Caco-2 (cell line): ENCODE measurements around the gene USP34. TPM values are rescaled to one million over a fixed set of nuclear protein-coding genes. Genes with fewer than 3 reads are reported as not detected.
"Not testable (repeated sequence)": the region's sequence is repeated elsewhere in the genome, so short reads cannot be mapped to it uniquely, and the experiment has no call there.

Experiments
- BruUV-seq: library from RNA; stranded (reverse); fragments of 400-500 nt; replicated peaks from 2 replicates; lab custom pipeline; 2021; lab: Mats Ljungman, UMichigan
- CTCF ChIA-PET: fragments of 300-600 bp; sonication (Branson Sonifier 250); formaldehyde crosslinking; loops from one replicate; lab custom pipeline; 2022; ENCODE audit warnings: antibody characterized with exemption; lab: Charles Lee
- POLR2A ChIA-PET: fragments of 300-600 bp; sonication (Branson Sonifier 250); formaldehyde crosslinking; loops from one replicate; lab custom pipeline; 2022; ENCODE audit warnings: antibody characterized with exemption; lab: Charles Lee
- DNase-seq, 2 experiments: peaks; one replicate each; pipeline versions ENCODE4 v3.0.0 to v3.0.0-alpha.2; 2020 to 2022
- H3K27me3 ChIP-seq: replicated peaks from 2 replicates; pipeline ENCODE4 v1.6.0; 2011; ENCODE audit warnings: low read length; ENCODE audit not compliant: control insufficient read depth, insufficient read depth
- H3K36me3 ChIP-seq: 2 replicates; pipeline ENCODE4 v1.5.1; 2011; ENCODE audit warnings: low read length; ENCODE audit not compliant: control insufficient read depth, insufficient read depth
- H3K4me1 ChIP-seq: fragments of 250-450 bp; sonication (Bioruptor Pico); 2 replicates; pipeline ENCODE4 v1.5.1; 2020; ENCODE audit warnings: mild to moderate bottlenecking
- H3K4me3 ChIP-seq: 2 replicates; pipeline ENCODE4 v1.5.1; 2011; ENCODE audit warnings: low read depth, mild to moderate bottlenecking, control low read depth, low read length
- H3K9me3 ChIP-seq: fragments of 250-450 bp; sonication (Bioruptor Pico); 2 replicates; pipeline ENCODE4 v1.5.1; 2020; ENCODE audit warnings: mild to moderate bottlenecking, moderate library complexity
- H3K27ac Mint-ChIP-seq: one replicate; pipeline ENCODE4 v1.8.0; 2022; ENCODE audit warnings: mixed read lengths; ENCODE audit not compliant: unreplicated experiment
- H3K27me3 Mint-ChIP-seq: one replicate; pipeline ENCODE4 v1.8.0; 2022; ENCODE audit warnings: mixed read lengths; ENCODE audit not compliant: insufficient read depth, unreplicated experiment
- H3K36me3 Mint-ChIP-seq: one replicate; pipeline ENCODE4 v1.8.0; 2022; ENCODE audit warnings: mild to moderate bottlenecking, mixed read lengths; ENCODE audit not compliant: insufficient read depth, unreplicated experiment
- H3K4me1 Mint-ChIP-seq: one replicate; pipeline ENCODE4 v1.8.0; 2022; ENCODE audit warnings: low read depth, mixed read lengths; ENCODE audit not compliant: unreplicated experiment
- H3K4me3 Mint-ChIP-seq: one replicate; pipeline ENCODE4 v1.8.0; 2022; ENCODE audit warnings: mild to moderate bottlenecking, moderate library complexity, mixed read lengths; ENCODE audit not compliant: unreplicated experiment
- H3K9me3 Mint-ChIP-seq: one replicate; pipeline ENCODE4 v1.8.0; 2022; ENCODE audit warnings: mixed read lengths; ENCODE audit not compliant: unreplicated experiment
- intact Hi-C: fragments of 100-400 bp; cut with micrococcal nuclease; formaldehyde crosslinking; loops from one replicate; pipeline ENCODE4 v1.10.0; 2022; ENCODE audit not compliant: unreplicated experiment
- total RNA-seq: library from RNA; stranded (reverse); gene quantifications from 2 replicates; pipeline ENCODE4 v1.2.3, GENCODE V29; 2022
- TF ChIP-seq, protein P1 (sequence below), 2 experiments: fragments of 200-600 bp in 1 of 2; IDR thresholded peaks; 1 replicate in 1 of 2; 2 replicates in 1 of 2; pipeline versions ENCODE4 v1.5.1 to v1.8.0; 2011 to 2022; ENCODE audit warnings: antibody characterized with exemption in 1 of 2, control low read depth in 1 of 2, inconsistent platforms in 1 of 2, low read depth in 1 of 2, low read length in 1 of 2, mild to moderate bottlenecking in 1 of 2, moderate library complexity in 1 of 2; ENCODE audit not compliant: insufficient read depth in 1 of 2, severe bottlenecking in 1 of 2, unreplicated experiment in 1 of 2

Gene USP34
- total RNA-seq, 1 experiment from 2014 or later, result 100 TPM

DNA sequence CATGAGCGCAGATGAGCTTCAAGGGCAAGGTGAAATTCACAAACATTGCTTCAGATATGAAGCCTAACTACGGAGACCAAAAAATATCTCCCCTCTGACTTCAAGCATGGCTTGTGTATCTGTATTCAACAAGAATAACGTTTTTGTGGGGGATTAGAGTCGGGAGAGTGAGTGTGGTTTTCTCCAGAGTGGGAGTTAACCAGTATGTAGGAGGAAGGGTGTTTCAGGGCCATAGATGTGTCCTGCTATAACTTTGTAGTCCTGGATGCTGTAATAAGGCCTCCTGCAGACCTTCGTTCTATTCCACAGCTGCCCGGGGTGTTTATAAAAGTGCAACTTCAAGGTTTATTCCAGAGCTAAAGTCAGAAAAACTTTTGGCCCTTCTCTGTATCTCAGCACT lies 321.8 kb downstream of the USP34 start:
- ChIA-PET POLR2A (no interaction called here), CTCF (no interaction called here)
- no peaks in the 10 kb centered on the region for H3K9me3 Mint-ChIP-seq
- TF ChIP-seq, protein P1, sequence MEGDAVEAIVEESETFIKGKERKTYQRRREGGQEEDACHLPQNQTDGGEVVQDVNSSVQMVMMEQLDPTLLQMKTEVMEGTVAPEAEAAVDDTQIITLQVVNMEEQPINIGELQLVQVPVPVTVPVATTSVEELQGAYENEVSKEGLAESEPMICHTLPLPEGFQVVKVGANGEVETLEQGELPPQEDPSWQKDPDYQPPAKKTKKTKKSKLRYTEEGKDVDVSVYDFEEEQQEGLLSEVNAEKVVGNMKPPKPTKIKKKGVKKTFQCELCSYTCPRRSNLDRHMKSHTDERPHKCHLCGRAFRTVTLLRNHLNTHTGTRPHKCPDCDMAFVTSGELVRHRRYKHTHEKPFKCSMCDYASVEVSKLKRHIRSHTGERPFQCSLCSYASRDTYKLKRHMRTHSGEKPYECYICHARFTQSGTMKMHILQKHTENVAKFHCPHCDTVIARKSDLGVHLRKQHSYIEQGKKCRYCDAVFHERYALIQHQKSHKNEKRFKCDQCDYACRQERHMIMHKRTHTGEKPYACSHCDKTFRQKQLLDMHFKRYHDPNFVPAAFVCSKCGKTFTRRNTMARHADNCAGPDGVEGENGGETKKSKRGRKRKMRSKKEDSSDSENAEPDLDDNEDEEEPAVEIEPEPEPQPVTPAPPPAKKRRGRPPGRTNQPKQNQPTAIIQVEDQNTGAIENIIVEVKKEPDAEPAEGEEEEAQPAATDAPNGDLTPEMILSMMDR (IDR thresholded peaks at IDR 0.05; ENCODE audit: insufficient read depth in 1 of 2, low read depth in 1 of 2, low read length in 1 of 2, severe bottlenecking in 1 of 2, unreplicated experiment in 1 of 2), result no peak
- no peaks in the 10 kb centered on the region for H3K36me3 Mint-ChIP-seq
- H3K4me3 ChIP-seq, result no peak overlapping the region
- H3K4me1 ChIP-seq, result no peaks in the 10 kb centered on the region
- BruUV-seq, result no TSS peak
- H3K4me3 Mint-ChIP-seq, result no peak overlapping the region
- DNase-seq, result no peak
- no peaks in the 10 kb centered on the region for H3K9me3 ChIP-seq
- H3K27me3 Mint-ChIP-seq, result no peaks in the 10 kb centered on the region
- H3K36me3 ChIP-seq, result no peaks in the 10 kb centered on the region
- no peak overlapping the region for H3K27ac Mint-ChIP-seq
- intact Hi-C loops, result no loop called here
- H3K4me1 Mint-ChIP-seq, result no peaks in the 10 kb centered on the region
- H3K27me3 ChIP-seq, result no peaks in the 10 kb centered on the region

DNA sequence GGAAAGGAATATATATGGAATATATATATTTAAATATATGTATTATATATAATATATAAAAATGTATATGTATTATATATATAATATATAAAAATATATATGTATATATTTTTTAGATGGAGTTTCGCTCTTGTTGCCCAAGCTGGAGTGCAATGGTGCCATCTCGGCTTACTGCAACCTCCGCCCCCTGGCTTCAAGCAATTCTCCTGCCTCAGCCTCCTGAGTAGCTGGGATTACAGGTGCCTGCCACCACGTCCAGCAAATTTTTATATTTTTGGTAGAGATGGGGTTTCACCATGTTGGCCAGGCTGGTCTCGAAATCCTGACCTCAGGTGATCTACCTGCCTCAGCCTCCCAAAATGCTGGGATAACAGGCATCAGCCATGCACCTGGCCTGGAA lies 322.8 kb downstream of the USP34 start:
- intact Hi-C loops, DNase-seq, BruUV-seq, H3K4me3 ChIP-seq, POLR2A ChIA-PET, H3K4me3 Mint-ChIP-seq, H3K9me3 Mint-ChIP-seq, H3K36me3 Mint-ChIP-seq, H3K4me1 ChIP-seq, H3K9me3 ChIP-seq, H3K27ac Mint-ChIP-seq, H3K27me3 ChIP-seq, CTCF ChIA-PET, H3K27me3 Mint-ChIP-seq, H3K4me1 Mint-ChIP-seq, H3K36me3 ChIP-seq: not testable (repeated sequence)

DNA sequence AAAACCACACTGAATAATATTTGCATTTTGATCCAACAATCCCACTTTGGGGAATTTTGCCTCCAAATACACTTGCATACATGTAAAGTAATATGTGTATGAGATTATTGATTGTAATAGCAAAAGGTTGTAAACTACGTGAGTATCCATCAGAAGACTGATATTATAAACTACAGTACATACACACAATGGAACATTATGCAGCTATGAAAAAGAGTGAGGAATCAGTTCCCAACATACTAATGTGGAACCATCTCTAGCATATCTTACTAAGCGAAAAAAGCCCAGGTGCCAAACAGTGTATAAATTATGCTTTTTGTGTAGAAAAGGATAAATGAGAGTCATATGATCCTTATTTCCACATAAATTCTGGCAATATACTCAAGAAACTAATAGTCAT lies 324.9 kb downstream of the USP34 start:
- Mint-ChIP-seq H3K4me3 (no peak overlapping the region), H3K27ac (no peak overlapping the region), H3K4me1 (no peaks in the 10 kb centered on the region), H3K27me3 (no peaks in the 10 kb centered on the region), H3K9me3 (no peaks in the 10 kb centered on the region), H3K36me3 (no peaks in the 10 kb centered on the region)
- ChIA-PET POLR2A (no interaction called here), CTCF (no interaction called here)
- H3K27me3 ChIP-seq, result no peaks in the 10 kb centered on the region
- TF ChIP-seq, protein P1 (IDR thresholded peaks at IDR 0.05; ENCODE audit: insufficient read depth in 1 of 2, low read depth in 1 of 2, low read length in 1 of 2, severe bottlenecking in 1 of 2, unreplicated experiment in 1 of 2), result no peak
- no TSS peak for BruUV-seq
- H3K4me1 ChIP-seq, result no peaks in the 10 kb centered on the region
- H3K36me3 ChIP-seq, result no peaks in the 10 kb centered on the region
- no peaks in the 10 kb centered on the region for H3K9me3 ChIP-seq
- DNase-seq, result no peak
- no peak overlapping the region for H3K4me3 ChIP-seq
- intact Hi-C loops, result no loop called here

DNA sequence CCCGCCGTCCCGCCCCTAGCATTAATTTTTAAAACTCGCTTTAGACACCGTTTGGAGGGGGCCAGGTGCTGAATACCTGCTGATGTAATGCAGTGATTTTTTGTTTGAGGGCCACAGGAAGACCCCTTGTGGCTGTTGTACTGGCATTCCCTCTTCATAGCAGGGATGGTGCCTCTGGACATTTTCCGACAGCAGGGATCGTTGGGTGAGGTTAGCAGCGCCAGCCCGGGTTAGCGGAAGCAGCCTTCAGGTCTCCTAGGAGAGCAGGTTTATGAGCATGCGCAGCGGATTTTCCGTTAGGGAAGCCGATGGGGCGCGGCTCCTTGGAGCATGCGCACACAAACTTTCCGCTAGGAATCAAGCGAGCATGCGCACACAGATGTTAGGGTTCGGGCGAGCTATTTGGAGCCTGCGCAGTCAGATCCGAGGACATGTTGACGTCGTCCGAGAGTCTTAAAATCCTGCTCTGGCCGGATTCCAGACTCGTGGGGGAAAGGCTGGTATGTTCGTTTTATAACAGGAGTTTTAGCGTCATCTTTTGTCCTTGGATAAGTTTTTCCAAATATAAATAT lies 326.1 kb downstream of the USP34 start:
- Histone ChIP-seq H3K4me3 (no peak overlapping the region), H3K9me3 (no peaks in the 10 kb centered on the region), H3K27me3 (no peaks in the 10 kb centered on the region), H3K36me3 (no peaks in the 10 kb centered on the region), H3K4me1 (no peaks in the 10 kb centered on the region)
- Mint-ChIP-seq H3K27ac (no peak overlapping the region), H3K36me3 (no peaks in the 10 kb centered on the region), H3K4me1 (no peaks in the 10 kb centered on the region), H3K27me3 (no peaks in the 10 kb centered on the region), H3K9me3 (no peaks in the 10 kb centered on the region), H3K4me3 (no peak overlapping the region)
- ChIA-PET CTCF (no interaction called here), POLR2A (no interaction called here)
- TF ChIP-seq, protein P1 (IDR thresholded peaks at IDR 0.05; ENCODE audit: insufficient read depth in 1 of 2, low read depth in 1 of 2, low read length in 1 of 2, severe bottlenecking in 1 of 2, unreplicated experiment in 1 of 2), result no peak
- intact Hi-C loops, result no loop called here
- no TSS peak for BruUV-seq
- no peak for DNase-seq
